ENCODE results near the gene KHNYN.

DNA sequence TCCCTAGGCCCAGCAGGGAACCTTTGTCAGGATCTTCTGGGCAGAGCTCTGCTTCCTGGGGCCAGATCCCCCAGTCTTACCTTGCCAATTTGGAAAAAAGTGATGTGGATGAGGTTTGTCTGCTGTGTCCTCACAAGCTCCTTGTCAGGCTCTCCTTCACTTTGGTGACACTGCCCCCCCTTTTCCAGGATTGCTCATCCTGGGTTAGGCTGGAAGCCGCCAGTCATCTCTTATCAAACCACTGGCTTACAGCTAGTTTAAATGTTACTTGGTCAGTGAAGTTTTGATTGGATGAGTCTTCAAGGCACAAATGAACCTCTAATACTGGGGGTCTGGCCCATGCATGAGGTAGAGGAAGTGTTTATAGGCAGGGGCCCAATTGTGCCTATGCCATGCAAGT is 15.7 kb upstream of the KHNYN start:
- no peak for TF ChIP-seq POLR2A (IDR thresholded peaks at IDR 0.05)
- TF ChIP-seq, protein P1, sequence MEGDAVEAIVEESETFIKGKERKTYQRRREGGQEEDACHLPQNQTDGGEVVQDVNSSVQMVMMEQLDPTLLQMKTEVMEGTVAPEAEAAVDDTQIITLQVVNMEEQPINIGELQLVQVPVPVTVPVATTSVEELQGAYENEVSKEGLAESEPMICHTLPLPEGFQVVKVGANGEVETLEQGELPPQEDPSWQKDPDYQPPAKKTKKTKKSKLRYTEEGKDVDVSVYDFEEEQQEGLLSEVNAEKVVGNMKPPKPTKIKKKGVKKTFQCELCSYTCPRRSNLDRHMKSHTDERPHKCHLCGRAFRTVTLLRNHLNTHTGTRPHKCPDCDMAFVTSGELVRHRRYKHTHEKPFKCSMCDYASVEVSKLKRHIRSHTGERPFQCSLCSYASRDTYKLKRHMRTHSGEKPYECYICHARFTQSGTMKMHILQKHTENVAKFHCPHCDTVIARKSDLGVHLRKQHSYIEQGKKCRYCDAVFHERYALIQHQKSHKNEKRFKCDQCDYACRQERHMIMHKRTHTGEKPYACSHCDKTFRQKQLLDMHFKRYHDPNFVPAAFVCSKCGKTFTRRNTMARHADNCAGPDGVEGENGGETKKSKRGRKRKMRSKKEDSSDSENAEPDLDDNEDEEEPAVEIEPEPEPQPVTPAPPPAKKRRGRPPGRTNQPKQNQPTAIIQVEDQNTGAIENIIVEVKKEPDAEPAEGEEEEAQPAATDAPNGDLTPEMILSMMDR (IDR thresholded peaks at IDR 0.05) = no peak

All from ovary (tissue), 3 donors.